Measurements from ENCODE around the gene SIRT5. TPM values are rescaled to one million over a fixed set of nuclear protein-coding genes. Genes with fewer than 3 reads are reported as not detected.

SIRT5 gene
- total and polyA plus RNA-seq, 12 donors, result 10.8 to 60.1 (median 46.2) TPM

DNA sequence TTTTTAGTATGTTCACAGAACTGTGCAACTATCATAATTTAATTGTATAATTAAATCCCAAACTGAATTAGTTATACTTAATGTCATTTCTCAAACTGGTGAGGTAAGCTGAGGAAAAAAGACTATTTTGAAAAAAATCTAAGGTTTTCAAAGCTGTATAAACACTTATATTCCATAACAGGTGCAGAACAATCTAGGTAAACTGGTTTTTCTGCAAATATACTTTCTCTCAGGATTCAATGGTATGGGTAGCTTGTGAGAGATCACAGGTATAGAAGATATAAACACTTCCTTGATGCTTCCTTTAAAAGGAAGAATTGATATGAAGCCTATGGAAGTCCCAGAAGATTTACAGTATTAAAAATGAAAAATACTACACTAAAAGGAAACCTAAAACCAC is 74.4 kb downstream of the SIRT5 start:
- Histone ChIP-seq H3K36me3 (peaks cover 0 to 48% (median 0%) of the 10 kb centered on the region in 9 donors), H3K4me3 (no peak overlapping the region), H3K27me3 (no peaks in the 10 kb centered on the region), H3K4me1 (peaks cover 0 to 7% (median 0%) of the 10 kb centered on the region in 9 donors), H3K27ac (no peak overlapping the region), H3K9me3 (no peaks in the 10 kb centered on the region)
- intact Hi-C loops (cut with DNase I), result no loop called here
- DNase-seq (no peak), ATAC-seq (no peak)
- TF ChIP-seq, protein P1, sequence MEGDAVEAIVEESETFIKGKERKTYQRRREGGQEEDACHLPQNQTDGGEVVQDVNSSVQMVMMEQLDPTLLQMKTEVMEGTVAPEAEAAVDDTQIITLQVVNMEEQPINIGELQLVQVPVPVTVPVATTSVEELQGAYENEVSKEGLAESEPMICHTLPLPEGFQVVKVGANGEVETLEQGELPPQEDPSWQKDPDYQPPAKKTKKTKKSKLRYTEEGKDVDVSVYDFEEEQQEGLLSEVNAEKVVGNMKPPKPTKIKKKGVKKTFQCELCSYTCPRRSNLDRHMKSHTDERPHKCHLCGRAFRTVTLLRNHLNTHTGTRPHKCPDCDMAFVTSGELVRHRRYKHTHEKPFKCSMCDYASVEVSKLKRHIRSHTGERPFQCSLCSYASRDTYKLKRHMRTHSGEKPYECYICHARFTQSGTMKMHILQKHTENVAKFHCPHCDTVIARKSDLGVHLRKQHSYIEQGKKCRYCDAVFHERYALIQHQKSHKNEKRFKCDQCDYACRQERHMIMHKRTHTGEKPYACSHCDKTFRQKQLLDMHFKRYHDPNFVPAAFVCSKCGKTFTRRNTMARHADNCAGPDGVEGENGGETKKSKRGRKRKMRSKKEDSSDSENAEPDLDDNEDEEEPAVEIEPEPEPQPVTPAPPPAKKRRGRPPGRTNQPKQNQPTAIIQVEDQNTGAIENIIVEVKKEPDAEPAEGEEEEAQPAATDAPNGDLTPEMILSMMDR (IDR thresholded peaks at IDR 0.05), result no peak

DNA sequence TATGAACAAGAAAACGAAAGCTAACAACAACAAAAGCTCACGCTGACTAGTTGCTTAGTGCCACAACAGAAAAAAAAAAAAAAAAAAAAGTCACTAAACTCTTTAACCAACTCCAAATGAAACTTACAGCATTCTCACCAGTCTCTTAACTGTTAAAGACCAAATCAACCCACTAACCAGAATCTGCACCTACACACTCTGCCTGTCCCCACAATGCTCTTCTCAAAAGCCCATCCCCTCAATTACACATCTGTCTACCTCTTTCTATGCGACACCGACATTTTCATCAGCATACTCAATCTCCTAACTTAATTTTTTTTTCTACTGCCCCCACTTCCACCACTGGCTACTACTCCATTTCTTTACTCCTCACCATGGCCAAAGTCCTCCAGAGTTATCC is 75.0 kb downstream of the SIRT5 start:
- Histone ChIP-seq H3K27me3 (no peaks in the 10 kb centered on the region), H3K36me3 (peaks cover 0 to 42% (median 0%) of the 10 kb centered on the region in 9 donors), H3K4me3 (no peak overlapping the region), H3K4me1 (peaks cover 0 to 8% (median 0%) of the 10 kb centered on the region in 9 donors), H3K9me3 (no peaks in the 10 kb centered on the region), H3K27ac (no peak overlapping the region)
- DNase-seq, result no peak
- TF ChIP-seq, protein P1 (IDR thresholded peaks at IDR 0.05), result no peak
- 92 to 98% methylated on average over 4 of the region's 4 CpGs for whole genome bisulfite sequencing, 2 donors
- no peak for ATAC-seq
- intact Hi-C loops (cut with DNase I), result no loop called here

DNA sequence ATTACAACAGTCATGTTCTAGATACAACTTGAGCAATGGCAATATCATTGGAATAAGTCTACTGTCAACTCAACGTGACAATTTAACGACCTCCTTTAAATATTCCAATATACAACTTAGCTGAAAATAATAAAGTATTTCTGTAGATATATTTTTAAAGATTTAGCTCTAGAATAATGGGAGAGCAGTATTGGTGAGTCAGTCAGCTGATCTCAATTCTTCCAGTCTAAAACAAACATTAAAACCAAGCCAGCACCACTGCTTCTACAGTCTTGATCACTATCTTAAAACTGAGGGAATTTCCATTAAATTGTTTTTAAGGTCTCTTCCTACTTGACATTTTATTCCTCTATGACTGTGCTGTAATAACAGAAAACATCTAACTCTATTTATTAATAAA is 78.9 kb downstream of the SIRT5 start:
- ATAC-seq (no peak), DNase-seq (no peak)
- H3K9me3 ChIP-seq, result no peaks in the 10 kb centered on the region
- no peaks in the 10 kb centered on the region for H3K27me3 ChIP-seq
- H3K27ac ChIP-seq, result no peak overlapping the region
- peaks cover 0 to 8% (median 0%) of the 10 kb centered on the region in 9 donors for H3K4me1 ChIP-seq
- WGBS, 2 donors, result 86 to 88% methylated on average over 2 of the region's 2 CpGs
- H3K4me3 ChIP-seq, result no peak overlapping the region
- H3K36me3 ChIP-seq, result peaks cover 0 to 37% (median 0%) of the 10 kb centered on the region in 9 donors
- intact Hi-C loops (cut with DNase I), result no loop called here
- TF ChIP-seq, protein P1 (IDR thresholded peaks at IDR 0.05), result no peak

DNA sequence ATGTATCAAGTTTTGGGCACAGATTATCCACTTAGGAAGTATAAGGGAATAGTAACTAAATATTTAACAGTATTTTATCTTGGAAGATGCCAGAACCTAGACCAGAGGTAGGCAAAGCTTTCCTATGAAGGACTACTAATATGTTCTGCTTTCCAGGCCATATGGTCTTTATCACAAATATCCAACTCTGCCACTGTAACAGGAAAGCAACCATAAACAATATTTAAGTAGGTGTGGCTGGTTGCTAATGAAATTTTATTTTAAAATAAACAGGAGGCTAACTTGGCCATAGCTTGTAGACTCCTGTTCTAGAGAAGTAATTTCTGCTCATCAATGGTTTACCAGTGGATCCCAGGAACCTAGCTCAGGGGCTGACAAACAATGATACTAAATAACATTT is 80.1 kb downstream of the SIRT5 start:
- ATAC-seq (no peak), DNase-seq (no peak)
- TF ChIP-seq, protein P1 (IDR thresholded peaks at IDR 0.05), result no peak
- Histone ChIP-seq H3K4me1 (peaks cover 0 to 9% (median 7%) of the 10 kb centered on the region in 9 donors), H3K27me3 (no peaks in the 10 kb centered on the region), H3K9me3 (no peaks in the 10 kb centered on the region), H3K4me3 (no peak overlapping the region), H3K27ac (no peak overlapping the region), H3K36me3 (peaks cover 0 to 37% (median 0%) of the 10 kb centered on the region in 9 donors)
- intact Hi-C loops (cut with DNase I), result no loop called here
